ENCODE results near the gene RNF207. TPM values are rescaled to one million over a fixed set of nuclear protein-coding genes. Genes with fewer than 3 reads are reported as not detected.

Gene RNF207
- total and polyA plus RNA-seq, 4 donors: 11.4 to 32.2 (median 12.9) TPM

DNA sequence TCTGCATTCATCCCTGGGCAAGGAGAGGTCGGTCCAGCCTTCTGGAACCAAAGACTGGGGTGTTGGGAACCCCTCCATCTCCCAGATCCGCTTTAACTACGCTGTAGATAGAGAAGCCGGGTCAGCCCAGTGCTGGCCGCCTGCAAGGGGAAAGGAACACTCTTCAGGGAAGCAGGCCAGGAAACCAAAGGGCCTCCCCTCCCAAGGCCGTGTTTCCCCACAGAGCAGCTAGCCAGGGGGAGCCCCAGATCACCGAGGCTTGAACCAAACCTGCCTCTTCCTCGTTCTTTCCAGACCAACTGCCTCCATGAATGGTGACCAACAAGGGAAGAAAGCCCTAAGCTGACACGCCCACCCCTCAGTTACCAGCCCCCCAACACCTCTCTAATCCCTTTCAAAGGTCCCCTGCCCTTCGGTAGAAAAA is 24.6 kb upstream of the RNF207 start:
- Histone ChIP-seq H3K4me1 (ENCODE audit: control insufficient read depth, insufficient read depth, low read length) (peaks cover 30% of the 10 kb centered on the region), H3K27ac (ENCODE audit: low read depth, low read length) (no peak overlapping the region), H3K9me3 (ENCODE audit: control insufficient read depth, insufficient read depth, low read length) (no peaks in the 10 kb centered on the region), H3K36me3 (ENCODE audit: control insufficient read depth, insufficient read depth, low read length) (peaks cover 9% of the 10 kb centered on the region), H3K4me3 (ENCODE audit: low read depth, low read length) (no peak overlapping the region), H3K27me3 (ENCODE audit: control insufficient read depth, insufficient read depth, low read length) (peaks cover 27% of the 10 kb centered on the region)
- no peak for DNase-seq (ENCODE audit: low read depth in 4 of 6, low spot score in 6 of 6)
- 5% methylated on average over 5 of the region's 10 CpGs for WGBS (ENCODE audit: insufficient coverage)

GRCh38 chr1:6183520-6183989 is 22.4 kb upstream of the RNF207 start:
- Histone ChIP-seq H3K27ac (ENCODE audit: low read depth, low read length) (no peak overlapping the region), H3K4me3 (ENCODE audit: low read depth, low read length) (no peak overlapping the region), H3K27me3 (ENCODE audit: control insufficient read depth, insufficient read depth, low read length) (peaks cover 19% of the 10 kb centered on the region), H3K4me1 (ENCODE audit: control insufficient read depth, insufficient read depth, low read length) (peaks cover 18% of the 10 kb centered on the region), H3K9me3 (ENCODE audit: control insufficient read depth, insufficient read depth, low read length) (no peaks in the 10 kb centered on the region), H3K36me3 (ENCODE audit: control insufficient read depth, insufficient read depth, low read length) (peaks cover 21% of the 10 kb centered on the region)
- 73% methylated on average over 5 of the region's 6 CpGs for WGBS (ENCODE audit: insufficient coverage)
- DNase-seq (ENCODE audit: low read depth in 4 of 6, low spot score in 6 of 6): no peak

GRCh38 chr1:6184083-6184783 is 21.7 kb upstream of the RNF207 start:
- no peak overlapping the region for H3K27ac ChIP-seq (ENCODE audit: low read depth, low read length)
- WGBS (ENCODE audit: insufficient coverage): 92% methylated on average over 6 of the region's 13 CpGs

GRCh38 chr1:6185151-6185550 is 20.8 kb upstream of the RNF207 start:
- peaks cover 11% of the 10 kb centered on the region for H3K4me1 ChIP-seq (ENCODE audit: control insufficient read depth, insufficient read depth, low read length)
- peaks cover 36% of the 10 kb centered on the region for H3K36me3 ChIP-seq (ENCODE audit: control insufficient read depth, insufficient read depth, low read length)
- no peak for DNase-seq (ENCODE audit: low read depth in 4 of 6, low spot score in 6 of 6)
- H3K9me3 ChIP-seq (ENCODE audit: control insufficient read depth, insufficient read depth, low read length): no peaks in the 10 kb centered on the region
- peak overlapping the region; percentile 45 for H3K27ac ChIP-seq (ENCODE audit: low read depth, low read length)
- peaks cover 12% of the 10 kb centered on the region for H3K27me3 ChIP-seq (ENCODE audit: control insufficient read depth, insufficient read depth, low read length)
- 90% methylated on average over 1 of the region's 3 CpGs for WGBS (ENCODE audit: insufficient coverage)
- no peak overlapping the region for H3K4me3 ChIP-seq (ENCODE audit: low read depth, low read length)

More at GRCh38 chr1:6184083-6184783, 21.7 kb upstream of the RNF207 start:
- H3K4me1 ChIP-seq (ENCODE audit: control insufficient read depth, insufficient read depth, low read length): peaks cover 12% of the 10 kb centered on the region
- H3K9me3 ChIP-seq (ENCODE audit: control insufficient read depth, insufficient read depth, low read length): no peaks in the 10 kb centered on the region
- peaks cover 12% of the 10 kb centered on the region for H3K27me3 ChIP-seq (ENCODE audit: control insufficient read depth, insufficient read depth, low read length)
- no peak for DNase-seq (ENCODE audit: low read depth in 4 of 6, low spot score in 6 of 6)
- no peak overlapping the region for H3K4me3 ChIP-seq (ENCODE audit: low read depth, low read length)
- H3K36me3 ChIP-seq (ENCODE audit: control insufficient read depth, insufficient read depth, low read length): peaks cover 27% of the 10 kb centered on the region

DNA sequence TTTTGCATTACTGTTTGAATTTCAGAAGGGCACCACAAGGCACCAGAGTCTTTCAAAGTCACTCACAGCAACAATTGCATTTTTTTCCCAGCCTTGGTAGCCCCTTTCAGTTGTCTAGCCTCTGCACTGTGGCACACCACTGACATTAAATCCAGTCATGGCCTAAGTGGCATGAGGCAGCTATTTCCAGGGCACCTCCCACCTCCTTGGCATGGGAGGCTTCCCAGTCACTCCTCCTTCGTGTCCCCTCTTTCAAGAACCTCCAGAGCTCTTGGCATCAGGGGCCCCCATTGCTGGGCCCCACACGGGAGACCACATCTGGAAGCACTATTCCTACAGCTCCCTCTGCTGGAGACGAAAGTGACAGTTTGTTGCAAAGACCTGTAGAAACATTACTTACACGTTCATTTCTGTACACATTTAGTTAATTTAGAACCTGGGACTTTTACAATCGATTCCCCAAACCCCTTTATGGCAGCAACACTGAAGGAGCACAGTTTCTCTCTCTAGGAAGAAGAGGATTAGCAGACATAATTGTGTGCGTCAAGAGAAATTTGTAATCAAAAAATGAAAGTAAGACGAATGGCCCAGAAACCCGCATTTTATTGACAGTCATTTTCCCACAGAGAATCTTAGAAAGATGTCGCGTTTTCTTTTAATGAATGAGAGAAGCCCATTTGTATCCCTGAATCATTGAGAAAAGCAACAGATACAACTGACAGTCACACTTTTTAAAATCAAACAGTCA is 20.1 kb upstream of the RNF207 start:
- H3K4me1 ChIP-seq (ENCODE audit: control insufficient read depth, insufficient read depth, low read length): peaks cover 8% of the 10 kb centered on the region
- H3K27ac ChIP-seq (ENCODE audit: low read depth, low read length): peak overlapping the region; percentile 45
- DNase-seq (ENCODE audit: low read depth in 4 of 6, low spot score in 6 of 6): peak in 1 of 6 donors; percentile 88
- no peaks in the 10 kb centered on the region for H3K9me3 ChIP-seq (ENCODE audit: control insufficient read depth, insufficient read depth, low read length)
- H3K36me3 ChIP-seq (ENCODE audit: control insufficient read depth, insufficient read depth, low read length): peaks cover 42% of the 10 kb centered on the region
- no peak overlapping the region for H3K4me3 ChIP-seq (ENCODE audit: low read depth, low read length)
- peaks cover 9% of the 10 kb centered on the region for H3K27me3 ChIP-seq (ENCODE audit: control insufficient read depth, insufficient read depth, low read length)
- 32% methylated on average over 3 of the region's 10 CpGs for WGBS (ENCODE audit: insufficient coverage)

- WGBS (ENCODE audit: insufficient coverage): 94% methylated on average over 6 of the region's 8 CpGs
- Histone ChIP-seq H3K4me1 (ENCODE audit: control insufficient read depth, insufficient read depth, low read length) (no peaks in the 10 kb centered on the region), H3K4me3 (ENCODE audit: low read depth, low read length) (no peak overlapping the region), H3K27ac (ENCODE audit: low read depth, low read length) (no peak overlapping the region), H3K27me3 (ENCODE audit: control insufficient read depth, insufficient read depth, low read length) (no peaks in the 10 kb centered on the region), H3K9me3 (ENCODE audit: control insufficient read depth, insufficient read depth, low read length) (no peaks in the 10 kb centered on the region), H3K36me3 (ENCODE audit: control insufficient read depth, insufficient read depth, low read length) (peaks cover 66% of the 10 kb centered on the region)
- DNase-seq (ENCODE audit: low read depth in 4 of 6, low spot score in 6 of 6): no peak
Measured at GRCh38 chr1:6188466-6188865, 17.5 kb upstream of the RNF207 start.

DNA sequence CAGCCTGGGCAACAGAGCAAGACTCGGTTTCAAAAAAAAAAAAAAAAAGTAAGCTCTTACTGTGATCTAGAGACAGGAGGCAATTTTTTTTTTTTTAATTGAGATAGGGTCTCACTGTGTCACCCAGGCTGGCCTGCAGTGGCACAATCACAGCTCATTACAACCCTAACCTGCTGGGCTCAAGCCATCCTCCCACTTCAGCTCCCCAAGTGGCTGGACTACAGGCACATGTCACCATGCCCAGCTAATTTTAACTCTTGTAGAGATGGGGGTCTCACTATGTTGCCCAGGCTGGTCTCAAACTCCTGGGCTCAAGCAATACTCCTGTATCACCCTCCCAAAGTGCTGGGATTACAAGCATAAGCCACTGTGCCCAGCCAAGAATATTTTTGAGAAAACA is 14.0 kb upstream of the RNF207 start:
- peaks cover 91% of the 10 kb centered on the region for H3K36me3 ChIP-seq (ENCODE audit: control insufficient read depth, insufficient read depth, low read length)
- no peak overlapping the region for H3K4me3 ChIP-seq (ENCODE audit: low read depth, low read length)
- no peaks in the 10 kb centered on the region for H3K4me1 ChIP-seq (ENCODE audit: control insufficient read depth, insufficient read depth, low read length)
- H3K9me3 ChIP-seq (ENCODE audit: control insufficient read depth, insufficient read depth, low read length): no peaks in the 10 kb centered on the region
- no CpG with 5 or more reads among the region's 1 CpG for WGBS (ENCODE audit: insufficient coverage)
- H3K27me3 ChIP-seq (ENCODE audit: control insufficient read depth, insufficient read depth, low read length): no peaks in the 10 kb centered on the region
- H3K27ac ChIP-seq (ENCODE audit: low read depth, low read length): no peak overlapping the region
- no peak for DNase-seq (ENCODE audit: low read depth in 4 of 6, low spot score in 6 of 6)

- WGBS (ENCODE audit: insufficient coverage): 56% methylated on average over 2 of the region's 6 CpGs
- no peaks in the 10 kb centered on the region for H3K27me3 ChIP-seq (ENCODE audit: control insufficient read depth, insufficient read depth, low read length)
- H3K36me3 ChIP-seq (ENCODE audit: control insufficient read depth, insufficient read depth, low read length): peaks cover 40% of the 10 kb centered on the region
- H3K9me3 ChIP-seq (ENCODE audit: control insufficient read depth, insufficient read depth, low read length): no peaks in the 10 kb centered on the region
- H3K4me3 ChIP-seq (ENCODE audit: low read depth, low read length): peak overlapping the region; percentile 95
- no peak overlapping the region for H3K27ac ChIP-seq (ENCODE audit: low read depth, low read length)
- H3K4me1 ChIP-seq (ENCODE audit: control insufficient read depth, insufficient read depth, low read length): peaks cover 10% of the 10 kb centered on the region
- DNase-seq (ENCODE audit: low read depth in 4 of 6, low spot score in 6 of 6): no peak
Measured at GRCh38 chr1:6197746-6198427, 8.0 kb upstream of the RNF207 start.

DNA sequence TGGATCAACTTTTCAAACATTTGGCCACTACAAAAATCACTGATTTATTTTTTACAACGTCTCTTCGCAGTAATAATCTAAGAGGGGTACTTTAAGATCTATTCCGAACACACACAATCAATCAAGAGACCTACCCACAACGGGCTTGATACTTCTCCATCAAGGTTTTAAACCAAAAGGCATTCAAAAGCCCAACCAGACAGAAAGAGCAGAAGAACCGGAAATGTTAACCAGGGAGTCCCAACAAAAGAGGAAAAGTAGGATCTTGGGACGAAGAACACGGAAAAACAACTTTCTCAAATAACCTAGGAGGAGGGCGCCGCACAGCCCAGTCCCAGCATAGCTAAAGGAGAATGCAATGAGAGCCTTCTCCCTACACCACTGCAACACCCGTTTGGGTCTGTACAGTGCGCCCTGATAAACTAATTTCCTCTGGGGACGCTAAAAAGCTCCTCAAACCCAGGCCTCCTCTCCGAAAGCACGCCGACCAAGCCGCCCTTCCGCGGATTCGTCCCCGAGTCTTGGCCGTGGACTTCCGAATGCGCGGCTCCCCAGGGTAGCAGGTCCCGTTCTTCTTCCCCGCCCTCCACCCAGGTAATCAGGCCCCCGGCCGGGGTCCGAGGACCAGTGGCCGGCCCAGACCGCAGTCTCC is 7.1 kb upstream of the RNF207 start:
- whole genome bisulfite sequencing (ENCODE audit: insufficient coverage): 0% methylated on average over 26 of the region's 31 CpGs
- H3K27me3 ChIP-seq (ENCODE audit: control insufficient read depth, insufficient read depth, low read length): no peaks in the 10 kb centered on the region
- peaks cover 10% of the 10 kb centered on the region for H3K4me1 ChIP-seq (ENCODE audit: control insufficient read depth, insufficient read depth, low read length)
- peaks cover 31% of the 10 kb centered on the region for H3K36me3 ChIP-seq (ENCODE audit: control insufficient read depth, insufficient read depth, low read length)
- H3K9me3 ChIP-seq (ENCODE audit: control insufficient read depth, insufficient read depth, low read length): no peaks in the 10 kb centered on the region
- H3K27ac ChIP-seq (ENCODE audit: low read depth, low read length): peak overlapping the region; percentile 69
- DNase-seq (ENCODE audit: low read depth in 4 of 6, low spot score in 6 of 6): no peak
- peak overlapping the region; percentile 95 for H3K4me3 ChIP-seq (ENCODE audit: low read depth, low read length)
